Osteocyte (in vitro differentiated cells): ENCODE results near the gene GAL3ST2. TPM values are rescaled to one million over a fixed set of nuclear protein-coding genes. Genes with fewer than 3 reads are reported as not detected.

Experiments used
- DNase-seq: peaks from one replicate; pipeline ENCODE4 v3.0.0; 2021; ENCODE audit warnings: mixed read lengths; ENCODE audit not compliant: unreplicated experiment; ENCODE audit errors: extremely low spot score
- H3K27ac Mint-ChIP-seq: one replicate; pipeline ENCODE4 v1.8.0; 2021; ENCODE audit warnings: mild to moderate bottlenecking, mixed read lengths; ENCODE audit not compliant: unreplicated experiment
- H3K27me3 Mint-ChIP-seq: one replicate; pipeline ENCODE4 v1.8.0; 2021; ENCODE audit warnings: mixed read lengths; ENCODE audit not compliant: unreplicated experiment
- H3K36me3 Mint-ChIP-seq: one replicate; pipeline ENCODE4 v1.8.0; 2021; ENCODE audit warnings: mixed read lengths; ENCODE audit not compliant: unreplicated experiment
- H3K4me1 Mint-ChIP-seq: one replicate; pipeline ENCODE4 v1.8.0; 2021; ENCODE audit warnings: mixed read lengths; ENCODE audit not compliant: unreplicated experiment
- H3K4me3 Mint-ChIP-seq: one replicate; pipeline ENCODE4 v1.8.0; 2021; ENCODE audit warnings: mild to moderate bottlenecking, moderate library complexity, mixed read lengths; ENCODE audit not compliant: unreplicated experiment
- H3K9me3 Mint-ChIP-seq: one replicate; pipeline ENCODE4 v1.8.0; 2021; ENCODE audit warnings: mixed read lengths; ENCODE audit not compliant: unreplicated experiment
- total RNA-seq: library from RNA; stranded (reverse); gene quantifications from 2 replicates; pipeline ENCODE4 v1.2.1, GENCODE V29; 2021
- TF ChIP-seq, protein P1 (sequence below): fragments of 200-600 bp; sonication (generic); IDR thresholded peaks from 2 replicates; pipeline ENCODE4 v1.5.0; 2021; ENCODE audit warnings: antibody characterized with exemption, mild to moderate bottlenecking, moderate library complexity

The GAL3ST2 gene
- total RNA-seq, 1 donor from 2014 or later: 0.48 TPM

DNA sequence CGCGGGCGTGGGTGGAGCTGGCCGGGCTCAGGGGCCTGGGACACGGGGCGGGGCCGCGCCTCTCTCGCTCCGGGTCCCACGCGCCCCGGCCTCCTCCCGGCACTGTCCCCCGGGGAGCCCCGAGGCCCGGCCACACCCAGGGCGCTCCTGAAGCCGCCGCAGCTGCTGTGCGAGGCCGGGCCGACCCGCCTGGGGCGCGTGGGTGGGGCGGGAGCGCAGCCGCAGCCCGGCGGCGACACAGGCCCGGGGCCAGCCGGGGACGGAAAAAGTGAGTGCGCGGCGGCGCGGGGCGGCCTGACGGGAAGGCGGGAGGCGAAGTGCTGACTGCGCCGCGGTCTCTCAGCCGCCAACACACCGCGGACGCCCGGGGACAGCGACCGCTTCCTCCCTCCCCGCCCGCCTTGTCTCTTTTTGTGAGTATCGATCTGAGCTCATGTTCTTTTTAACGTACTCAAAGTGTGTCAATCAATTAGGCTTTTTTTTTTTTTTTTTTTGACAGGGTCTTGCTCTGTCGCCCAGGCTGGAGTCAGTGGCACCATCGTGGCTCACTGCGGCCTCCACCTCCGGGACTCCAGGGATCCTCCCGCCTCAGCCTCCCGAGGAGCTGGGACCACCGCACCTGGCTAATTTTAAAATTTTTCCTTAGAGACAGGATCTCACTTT is 67.6 kb downstream of the GAL3ST2 start:
- Mint-ChIP-seq H3K9me3 (no peaks in the 10 kb centered on the region), H3K36me3 (no peaks in the 10 kb centered on the region), H3K4me1 (peaks cover 11% of the 10 kb centered on the region), H3K27me3 (peaks cover 30% of the 10 kb centered on the region), H3K4me3 (peak overlapping the region; percentile 53), H3K27ac (no peak overlapping the region)
- DNase-seq: no peak
- TF ChIP-seq, protein P1, sequence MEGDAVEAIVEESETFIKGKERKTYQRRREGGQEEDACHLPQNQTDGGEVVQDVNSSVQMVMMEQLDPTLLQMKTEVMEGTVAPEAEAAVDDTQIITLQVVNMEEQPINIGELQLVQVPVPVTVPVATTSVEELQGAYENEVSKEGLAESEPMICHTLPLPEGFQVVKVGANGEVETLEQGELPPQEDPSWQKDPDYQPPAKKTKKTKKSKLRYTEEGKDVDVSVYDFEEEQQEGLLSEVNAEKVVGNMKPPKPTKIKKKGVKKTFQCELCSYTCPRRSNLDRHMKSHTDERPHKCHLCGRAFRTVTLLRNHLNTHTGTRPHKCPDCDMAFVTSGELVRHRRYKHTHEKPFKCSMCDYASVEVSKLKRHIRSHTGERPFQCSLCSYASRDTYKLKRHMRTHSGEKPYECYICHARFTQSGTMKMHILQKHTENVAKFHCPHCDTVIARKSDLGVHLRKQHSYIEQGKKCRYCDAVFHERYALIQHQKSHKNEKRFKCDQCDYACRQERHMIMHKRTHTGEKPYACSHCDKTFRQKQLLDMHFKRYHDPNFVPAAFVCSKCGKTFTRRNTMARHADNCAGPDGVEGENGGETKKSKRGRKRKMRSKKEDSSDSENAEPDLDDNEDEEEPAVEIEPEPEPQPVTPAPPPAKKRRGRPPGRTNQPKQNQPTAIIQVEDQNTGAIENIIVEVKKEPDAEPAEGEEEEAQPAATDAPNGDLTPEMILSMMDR: no peak

- Mint-ChIP-seq H3K4me1 (peaks cover 11% of the 10 kb centered on the region), H3K36me3 (no peaks in the 10 kb centered on the region), H3K27me3 (peaks cover 26% of the 10 kb centered on the region), H3K9me3 (no peaks in the 10 kb centered on the region), H3K27ac (no peak overlapping the region), H3K4me3 (peak overlapping the region; percentile 35)
- no peak for DNase-seq
- TF ChIP-seq, protein P1: no peak
Measured at GRCh38 chr2:241844831-241845578, 68.4 kb downstream of the GAL3ST2 start.

DNA sequence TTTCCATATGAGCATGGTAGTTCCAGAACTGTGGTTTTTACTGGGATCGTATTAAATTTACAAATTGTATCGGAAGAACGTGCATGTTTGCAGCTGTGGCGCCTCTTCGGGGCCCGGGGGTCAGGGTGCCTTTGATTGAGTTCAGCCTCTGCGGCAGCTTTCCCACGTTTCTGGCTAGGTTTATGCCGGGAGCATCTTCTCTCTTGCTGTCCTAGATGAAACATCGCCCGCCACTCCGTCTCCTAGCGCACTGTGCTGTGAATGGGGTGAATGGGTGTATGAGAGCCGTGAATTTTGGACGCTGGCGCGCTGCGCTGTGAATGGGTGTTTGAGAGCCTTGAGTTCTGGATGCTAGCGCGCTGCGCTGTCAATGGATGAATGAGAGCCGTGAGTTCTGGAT is 69.8 kb downstream of the GAL3ST2 start:
- no peaks in the 10 kb centered on the region for H3K9me3 Mint-ChIP-seq
- no peak overlapping the region for H3K4me3 Mint-ChIP-seq
- TF ChIP-seq, protein P1: no peak
- peaks cover 11% of the 10 kb centered on the region for H3K4me1 Mint-ChIP-seq
- no peak for DNase-seq
- no peak overlapping the region for H3K27ac Mint-ChIP-seq
- peaks cover 23% of the 10 kb centered on the region for H3K27me3 Mint-ChIP-seq
- no peaks in the 10 kb centered on the region for H3K36me3 Mint-ChIP-seq

DNA sequence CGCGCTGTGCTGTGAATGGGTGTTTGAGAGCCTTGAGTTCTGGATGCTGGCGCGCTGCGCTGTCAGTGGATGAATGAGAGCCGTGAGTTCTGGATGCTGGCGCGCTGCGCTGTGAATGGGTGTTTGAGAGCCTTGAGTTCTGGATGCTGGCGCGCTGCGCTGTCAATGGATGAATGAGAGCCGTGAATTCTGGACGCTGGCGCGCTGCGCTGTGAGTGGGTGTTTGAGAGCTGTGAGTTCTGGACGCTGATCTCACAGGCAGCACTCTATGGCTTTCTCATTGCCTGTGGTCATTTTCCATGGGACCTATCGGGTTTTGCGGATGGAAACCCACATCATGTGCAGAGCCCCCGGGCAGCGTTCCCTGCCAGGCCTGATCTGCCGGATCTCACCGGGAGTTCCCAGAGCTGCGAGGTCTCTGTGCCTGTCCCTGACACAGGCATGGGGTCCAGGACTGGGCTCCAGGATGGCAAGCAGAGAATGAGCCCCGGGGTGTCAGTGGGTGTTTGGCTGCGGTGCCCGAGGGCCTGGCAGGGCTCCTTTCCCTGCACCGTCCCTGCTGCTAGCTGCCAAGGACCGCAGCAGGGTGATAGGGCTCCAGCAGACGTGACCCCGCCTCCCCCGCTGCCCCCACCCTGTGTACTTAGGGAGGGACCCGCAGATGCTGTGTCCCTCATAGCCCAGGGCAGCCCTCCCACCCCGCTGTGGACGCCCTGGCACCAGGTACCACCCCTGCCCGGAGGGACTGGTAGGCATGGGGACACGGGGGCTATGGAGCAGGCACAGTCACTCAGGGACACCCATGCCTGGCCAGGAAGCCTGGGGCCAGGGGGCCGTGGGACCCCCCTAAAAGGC is 72.4 kb downstream of the GAL3ST2 start:
- TF ChIP-seq, protein P1: no peak
- Mint-ChIP-seq H3K9me3 (no peaks in the 10 kb centered on the region), H3K27ac (no peak overlapping the region), H3K36me3 (no peaks in the 10 kb centered on the region), H3K4me3 (no peak overlapping the region), H3K27me3 (peaks cover 23% of the 10 kb centered on the region), H3K4me1 (peaks cover 9% of the 10 kb centered on the region)
- peak; percentile 83 for DNase-seq
